ENCODE measurements around the gene ECT2L.

The ECT2L gene

GRCh38 chr6:138943089-138943625, 147.3 kb downstream of the ECT2L start:
- no peak for DNase-seq (ENCODE audit: low spot score)

GRCh38 chr6:138944412-138944811, 148.5 kb downstream of the ECT2L start:
- DNase-seq (ENCODE audit: low spot score), result peak; percentile 11

DNA sequence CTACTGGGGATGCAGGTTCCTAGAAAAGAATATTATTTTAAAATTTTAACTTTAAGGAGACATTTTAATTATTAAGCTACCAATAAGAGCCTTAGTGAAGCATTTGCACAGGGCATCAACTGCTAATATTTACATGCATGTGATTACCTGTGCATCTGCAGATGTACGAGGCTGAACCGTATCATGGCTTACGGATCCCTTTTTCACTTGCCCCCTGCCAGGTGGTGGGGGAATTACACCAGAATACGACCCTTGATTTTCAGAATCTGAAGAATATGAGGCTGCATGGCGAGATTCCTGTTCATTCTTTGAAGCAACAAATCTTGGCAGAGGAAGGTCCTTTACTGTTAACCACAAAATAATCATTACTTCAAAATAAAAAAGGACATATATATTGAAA, 149.5 kb downstream of the ECT2L start:
- no peak for DNase-seq (ENCODE audit: low spot score)

- no peak for DNase-seq (ENCODE audit: low spot score)
Observed at GRCh38 chr6:138948004-138948403, 152.1 kb downstream of the ECT2L start.

DNA sequence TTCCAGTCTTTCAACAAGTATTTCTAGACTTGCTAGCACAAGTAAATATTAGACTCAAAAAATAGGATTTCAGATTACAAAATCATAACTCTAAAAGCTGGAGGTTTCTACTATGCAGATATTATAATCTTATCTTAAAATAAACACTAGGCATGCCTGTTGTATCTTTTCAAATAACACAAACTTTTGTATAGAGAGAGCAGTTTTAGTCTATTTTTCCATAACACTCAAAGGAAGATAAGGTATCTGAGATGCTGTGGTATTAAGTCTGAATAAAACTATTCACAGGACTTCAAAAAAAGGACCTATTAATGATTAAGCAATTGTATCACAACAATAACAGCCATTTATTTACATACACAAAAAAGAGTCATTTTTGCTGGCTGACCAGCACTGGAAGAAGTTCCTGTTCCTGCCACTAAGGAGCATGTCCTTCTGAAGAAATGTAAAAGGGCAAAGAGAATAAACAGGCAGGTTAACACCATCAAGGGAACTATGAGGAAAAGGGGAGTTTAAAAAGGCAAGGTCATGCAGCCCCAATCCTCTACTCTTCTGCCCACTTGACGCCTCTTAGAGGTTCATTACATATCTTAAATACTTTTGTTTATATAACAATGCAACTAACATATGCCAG, 152.8 kb downstream of the ECT2L start:
- DNase-seq (ENCODE audit: low spot score), result no peak

DNA sequence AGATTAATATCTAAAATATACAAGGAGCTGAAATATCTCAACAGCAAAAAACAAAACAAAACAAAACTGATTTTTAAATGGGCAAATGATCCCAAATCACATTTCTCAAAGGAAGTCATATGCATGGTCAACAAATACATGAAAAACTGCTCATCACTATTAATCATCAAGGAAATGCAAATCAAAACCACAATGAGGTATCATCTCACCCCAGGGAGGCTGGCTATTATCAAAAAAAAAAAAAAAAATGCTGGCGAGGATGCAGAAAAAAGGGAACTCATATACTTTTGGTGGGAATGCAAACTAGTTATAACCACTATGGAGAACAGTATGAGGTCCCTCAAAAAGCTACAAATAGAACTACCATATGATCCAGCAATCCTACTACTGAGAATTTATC, 157.6 kb downstream of the ECT2L start:
- DNase-seq (ENCODE audit: low spot score), result no peak
